Activated CD4-positive, alpha-beta memory T cell treated with anti-CD3 and anti-CD28 coated beads, Interleukin-2, amount 10 ng/mL, durations not matched to agents 7 days and 5 days (primary cell): ENCODE measurements around the gene AGAP1. TPM values are rescaled to one million over a fixed set of nuclear protein-coding genes. Genes with fewer than 3 reads are reported as not detected.
A peak's percentile ranks its signal among the peaks of the same experiment; 100 is the strongest.

Experiments
- CTCF ChIA-PET: fragments of 350-600 bp; sonication (Branson Sonifier 250); formaldehyde crosslinking; loops from one replicate; lab custom pipeline; 2021; ENCODE audit warnings: antibody characterized with exemption, inconsistent platforms; lab: Charles Lee
- POLR2A ChIA-PET: fragments of 350-600 bp; sonication (Branson Sonifier 250); formaldehyde crosslinking; loops from one replicate; lab custom pipeline; 2021; ENCODE audit warnings: antibody characterized with exemption; lab: Charles Lee
- DNase-seq: peaks from one replicate; pipeline ENCODE4 v3.0.0-alpha.2; 2020
- H3K27ac Mint-ChIP-seq: one replicate; pipeline ENCODE4 v1.8.0; 2021; ENCODE audit warnings: mild to moderate bottlenecking, mixed read lengths
- H3K27me3 Mint-ChIP-seq: one replicate; pipeline ENCODE4 v1.8.0; 2021; ENCODE audit warnings: mixed read lengths
- H3K36me3 Mint-ChIP-seq: one replicate; pipeline ENCODE4 v1.8.0; 2021; ENCODE audit warnings: low read depth, mixed read lengths
- H3K4me1 Mint-ChIP-seq: one replicate; pipeline ENCODE4 v1.8.0; 2021; ENCODE audit warnings: mixed read lengths
- H3K4me3 Mint-ChIP-seq: one replicate; pipeline ENCODE4 v1.8.0; 2021; ENCODE audit warnings: mild to moderate bottlenecking, mixed read lengths
- H3K9me3 Mint-ChIP-seq: one replicate; pipeline ENCODE4 v1.8.0; 2021; ENCODE audit warnings: mixed read lengths
- total RNA-seq, 2 experiments: library from RNA; stranded (reverse); gene quantifications; one replicate each; pipeline ENCODE4 v1.2.3, GENCODE V29; 2021

The AGAP1 gene
- total RNA-seq, 2 experiments from 2014 or later = 1.1 to 1.2 TPM

DNA sequence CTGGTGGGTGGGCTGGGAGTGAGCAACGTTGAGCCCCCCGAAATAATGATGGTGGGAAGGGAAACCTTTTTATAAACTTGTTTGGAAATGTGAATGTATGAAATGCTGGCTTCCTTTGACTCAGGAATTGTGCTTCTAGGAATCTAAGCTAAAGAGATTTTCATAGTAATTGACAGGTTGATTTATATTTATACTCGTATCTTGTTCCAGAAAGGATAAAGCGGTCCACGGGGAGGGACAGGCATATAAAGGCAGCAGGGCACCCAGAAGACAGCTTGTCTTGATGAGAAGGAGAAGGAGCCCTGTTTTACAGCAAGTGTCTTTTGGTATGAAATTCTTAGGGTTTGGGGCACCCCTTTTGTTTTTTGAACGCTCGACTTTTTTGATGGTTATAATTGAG, 157.8 kb downstream of the AGAP1 start:
- POLR2A ChIA-PET = no interaction called here
- H3K27ac Mint-ChIP-seq = no peak overlapping the region
- H3K36me3 Mint-ChIP-seq = no peaks in the 10 kb centered on the region
- no peaks in the 10 kb centered on the region for H3K9me3 Mint-ChIP-seq
- CTCF ChIA-PET = no interaction called here
- no peak overlapping the region for H3K4me3 Mint-ChIP-seq
- H3K4me1 Mint-ChIP-seq = no peaks in the 10 kb centered on the region
- H3K27me3 Mint-ChIP-seq = peaks cover 10% of the 10 kb centered on the region
- no peak for DNase-seq

- H3K27ac Mint-ChIP-seq = no peak overlapping the region
- H3K36me3 Mint-ChIP-seq = no peaks in the 10 kb centered on the region
- H3K27me3 Mint-ChIP-seq = peaks cover 32% of the 10 kb centered on the region
- POLR2A ChIA-PET = no interaction called here
- no peaks in the 10 kb centered on the region for H3K4me1 Mint-ChIP-seq
- CTCF ChIA-PET = interaction anchor here (0.6 kb wide), 1 partner anchor 592 kb away, joined by 4 read pairs; no protein-coding TSS in a partner anchor
- no peak overlapping the region for H3K4me3 Mint-ChIP-seq
- DNase-seq = no peak
- no peaks in the 10 kb centered on the region for H3K9me3 Mint-ChIP-seq
Observed at GRCh38 chr2:235654103-235654813, 160.4 kb downstream of the AGAP1 start.

GRCh38 chr2:235658351-235659174, 164.7 kb downstream of the AGAP1 start:
- Mint-ChIP-seq H3K27ac (no peak overlapping the region), H3K27me3 (peaks cover 40% of the 10 kb centered on the region)

GRCh38 chr2:235659767-235660322, 166.0 kb downstream of the AGAP1 start:
- Mint-ChIP-seq H3K4me3 (no peak overlapping the region), H3K36me3 (no peaks in the 10 kb centered on the region), H3K27me3 (peaks cover 42% of the 10 kb centered on the region), H3K27ac (no peak overlapping the region), H3K9me3 (no peaks in the 10 kb centered on the region), H3K4me1 (no peaks in the 10 kb centered on the region)
- no peak for DNase-seq
- CTCF ChIA-PET = no interaction called here
- POLR2A ChIA-PET = no interaction called here

More at GRCh38 chr2:235658351-235659174, 164.7 kb downstream of the AGAP1 start:
- Mint-ChIP-seq H3K4me1 (no peaks in the 10 kb centered on the region), H3K9me3 (no peaks in the 10 kb centered on the region), H3K36me3 (no peaks in the 10 kb centered on the region), H3K4me3 (no peak overlapping the region)
- no peak for DNase-seq
- POLR2A ChIA-PET = no interaction called here
- CTCF ChIA-PET = no interaction called here

DNA sequence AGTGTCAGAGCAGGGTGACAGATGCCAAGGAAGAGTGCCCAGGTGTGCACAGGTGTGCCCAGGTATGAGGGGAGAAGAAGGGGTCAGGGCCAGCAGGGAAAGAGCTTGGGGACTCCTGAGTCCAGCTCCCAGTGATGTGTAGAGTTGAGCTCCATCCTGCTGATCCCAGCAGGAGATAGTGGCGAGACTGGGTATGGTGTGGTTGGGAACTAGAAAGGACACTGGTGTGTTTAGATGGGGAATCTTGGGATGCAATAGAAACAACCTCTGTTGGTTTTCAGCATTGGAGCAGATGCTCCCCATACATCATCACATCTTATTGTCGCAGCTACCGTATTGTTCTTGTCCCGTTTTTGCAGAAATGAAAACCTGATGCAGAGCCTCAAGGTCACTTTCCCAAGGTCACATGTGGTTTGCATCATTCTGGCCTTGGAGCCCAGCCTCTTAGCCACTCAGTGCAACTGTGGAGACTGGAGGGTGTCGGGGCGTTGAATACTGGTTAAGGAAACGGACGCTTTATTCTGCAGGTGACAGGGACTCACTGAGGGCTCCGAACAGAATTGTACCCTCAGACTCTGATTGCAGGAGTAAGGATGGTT, 166.7 kb downstream of the AGAP1 start:
- no peaks in the 10 kb centered on the region for H3K4me1 Mint-ChIP-seq
- ChIA-PET POLR2A (no interaction called here), CTCF (no interaction called here)
- no peaks in the 10 kb centered on the region for H3K36me3 Mint-ChIP-seq
- no peak overlapping the region for H3K27ac Mint-ChIP-seq
- H3K4me3 Mint-ChIP-seq = no peak overlapping the region
- DNase-seq = no peak
- peaks cover 47% of the 10 kb centered on the region for H3K27me3 Mint-ChIP-seq
- no peaks in the 10 kb centered on the region for H3K9me3 Mint-ChIP-seq

- Mint-ChIP-seq H3K4me3 (no peak overlapping the region), H3K27ac (no peak overlapping the region), H3K27me3 (peaks cover 48% of the 10 kb centered on the region), H3K4me1 (no peaks in the 10 kb centered on the region), H3K9me3 (no peaks in the 10 kb centered on the region), H3K36me3 (no peaks in the 10 kb centered on the region)
- POLR2A ChIA-PET = no interaction called here
- CTCF ChIA-PET = no interaction called here
- no peak for DNase-seq
Observed at GRCh38 chr2:235661167-235661937, 167.5 kb downstream of the AGAP1 start.

GRCh38 chr2:235661952-235662351, 168.1 kb downstream of the AGAP1 start:
- POLR2A ChIA-PET = no interaction called here
- Mint-ChIP-seq H3K36me3 (no peaks in the 10 kb centered on the region), H3K27me3 (peaks cover 49% of the 10 kb centered on the region), H3K4me3 (no peak overlapping the region), H3K9me3 (no peaks in the 10 kb centered on the region), H3K27ac (no peak overlapping the region), H3K4me1 (no peaks in the 10 kb centered on the region)
- CTCF ChIA-PET = no interaction called here
- no peak for DNase-seq

- peaks cover 45% of the 10 kb centered on the region for H3K27me3 Mint-ChIP-seq
- H3K4me3 Mint-ChIP-seq = no peak overlapping the region
- no peak for DNase-seq
- no peaks in the 10 kb centered on the region for H3K36me3 Mint-ChIP-seq
- H3K27ac Mint-ChIP-seq = no peak overlapping the region
- H3K9me3 Mint-ChIP-seq = no peaks in the 10 kb centered on the region
- H3K4me1 Mint-ChIP-seq = peaks cover 1% of the 10 kb centered on the region
- POLR2A ChIA-PET = no interaction called here
- CTCF ChIA-PET = interaction anchor here (1.0 kb wide), 1 partner anchor 82 kb away, joined by 3 read pairs; no protein-coding TSS in a partner anchor
Observed at GRCh38 chr2:235663875-235664274, 170.0 kb downstream of the AGAP1 start.

- Mint-ChIP-seq H3K27ac (no peak overlapping the region), H3K27me3 (peaks cover 38% of the 10 kb centered on the region), H3K4me1 (peaks cover 4% of the 10 kb centered on the region), H3K36me3 (no peaks in the 10 kb centered on the region), H3K4me3 (no peak overlapping the region), H3K9me3 (no peaks in the 10 kb centered on the region)
- ChIA-PET CTCF (no interaction called here), POLR2A (no interaction called here)
- no peak for DNase-seq
Observed at GRCh38 chr2:235665661-235666212, 171.9 kb downstream of the AGAP1 start.

DNA sequence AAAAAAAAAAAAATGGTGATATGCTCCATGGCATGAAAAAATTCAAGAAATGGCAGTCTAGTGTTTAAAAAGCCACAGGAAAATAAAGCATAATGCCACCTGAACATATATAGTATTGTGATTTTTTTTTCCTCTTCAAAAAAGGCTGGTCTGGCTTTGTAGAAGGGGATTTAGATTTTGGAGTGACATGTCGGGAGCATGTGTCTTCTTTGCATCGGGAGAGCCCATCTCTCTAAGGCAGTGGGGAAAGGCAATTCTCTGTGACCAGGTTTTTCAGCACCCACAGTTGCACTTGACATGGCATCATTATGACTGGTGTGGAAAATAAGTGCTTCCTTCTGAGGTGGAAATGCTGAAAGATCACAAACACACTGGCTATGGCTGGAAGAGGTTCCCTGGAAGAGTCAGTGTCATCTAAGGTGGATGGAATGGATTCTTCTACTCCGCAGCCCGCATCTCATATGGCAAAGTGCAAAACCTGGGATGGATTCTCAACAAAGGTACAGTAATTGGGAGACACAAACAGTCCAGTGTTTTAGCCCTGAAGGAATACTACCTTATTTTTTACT, 172.5 kb downstream of the AGAP1 start:
- H3K27ac Mint-ChIP-seq = no peak overlapping the region
- H3K4me3 Mint-ChIP-seq = no peak overlapping the region
- peaks cover 38% of the 10 kb centered on the region for H3K27me3 Mint-ChIP-seq
- CTCF ChIA-PET = no interaction called here
- no peaks in the 10 kb centered on the region for H3K9me3 Mint-ChIP-seq
- DNase-seq = no peak
- peaks cover 4% of the 10 kb centered on the region for H3K4me1 Mint-ChIP-seq
- H3K36me3 Mint-ChIP-seq = no peaks in the 10 kb centered on the region
- POLR2A ChIA-PET = no interaction called here

DNA sequence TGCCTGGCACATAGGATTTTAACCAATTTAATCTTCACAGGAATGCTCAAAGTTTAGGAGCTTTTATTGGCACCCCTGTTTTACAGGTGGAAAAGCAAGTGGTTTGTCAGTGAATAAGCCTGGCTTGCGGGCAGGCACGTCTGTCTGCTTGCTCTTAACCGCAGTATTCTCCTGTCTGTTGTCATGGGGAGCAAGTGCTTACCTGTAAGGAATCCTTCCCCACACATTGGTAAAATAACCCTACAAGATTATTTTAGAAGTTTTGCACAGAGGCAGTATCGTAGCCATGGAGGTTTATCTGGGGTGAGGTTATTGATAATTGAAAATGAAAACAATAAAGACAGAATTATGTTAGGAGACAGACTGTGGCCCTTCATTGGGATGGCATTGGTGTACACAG, 174.9 kb downstream of the AGAP1 start:
- no peak overlapping the region for H3K27ac Mint-ChIP-seq
- DNase-seq = no peak
- CTCF ChIA-PET = no interaction called here
- peak overlapping the region; percentile 33 for H3K4me3 Mint-ChIP-seq
- H3K9me3 Mint-ChIP-seq = no peaks in the 10 kb centered on the region
- peaks cover 6% of the 10 kb centered on the region for H3K4me1 Mint-ChIP-seq
- H3K36me3 Mint-ChIP-seq = no peaks in the 10 kb centered on the region
- POLR2A ChIA-PET = no interaction called here
- H3K27me3 Mint-ChIP-seq = peaks cover 58% of the 10 kb centered on the region

- no peaks in the 10 kb centered on the region for H3K36me3 Mint-ChIP-seq
- H3K27ac Mint-ChIP-seq = no peak overlapping the region
- peaks cover 61% of the 10 kb centered on the region for H3K27me3 Mint-ChIP-seq
- H3K4me3 Mint-ChIP-seq = peak overlapping the region; percentile 33
- H3K9me3 Mint-ChIP-seq = no peaks in the 10 kb centered on the region
- DNase-seq = peak; percentile 22
- POLR2A ChIA-PET = no interaction called here
- CTCF ChIA-PET = no interaction called here
- H3K4me1 Mint-ChIP-seq = peaks cover 6% of the 10 kb centered on the region
Observed at GRCh38 chr2:235669269-235669831, 175.5 kb downstream of the AGAP1 start.
